Measurements from ENCODE around the gene TMEM115.

TMEM115 gene

DNA sequence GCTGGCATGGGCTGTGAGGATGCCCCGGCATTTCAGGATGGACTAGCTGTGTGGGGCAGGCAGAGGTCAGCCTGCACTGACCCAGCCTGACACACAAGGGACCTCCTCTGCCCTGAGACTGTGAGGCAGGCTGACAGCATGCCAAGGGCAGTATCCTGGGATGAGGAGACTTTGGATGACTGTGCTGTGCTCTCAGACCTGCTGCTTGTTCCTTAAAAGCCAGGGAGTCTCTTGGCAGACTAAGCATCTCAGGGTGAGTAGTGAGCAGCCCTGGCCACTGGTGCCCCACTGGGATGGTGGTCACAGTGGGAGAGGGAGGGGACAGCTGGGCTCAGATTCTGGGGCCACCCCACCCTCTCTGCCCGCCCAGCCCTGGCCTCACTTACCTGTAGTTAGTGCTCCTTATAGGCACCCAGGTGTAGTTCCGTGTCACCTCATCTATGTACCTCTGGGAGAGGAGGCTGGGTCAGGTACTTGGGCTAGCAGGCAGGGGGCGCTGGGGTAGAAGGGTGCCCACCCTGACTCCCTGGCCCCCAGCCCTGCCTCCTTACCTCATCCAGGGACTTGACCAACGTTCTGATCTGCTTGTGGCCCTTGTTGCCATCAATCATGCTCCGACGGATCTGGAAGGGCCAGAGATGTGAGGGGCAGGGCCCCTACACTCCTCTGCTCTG is 16.1 kb upstream of the TMEM115 start:
- no peak for DNase-seq

DNA sequence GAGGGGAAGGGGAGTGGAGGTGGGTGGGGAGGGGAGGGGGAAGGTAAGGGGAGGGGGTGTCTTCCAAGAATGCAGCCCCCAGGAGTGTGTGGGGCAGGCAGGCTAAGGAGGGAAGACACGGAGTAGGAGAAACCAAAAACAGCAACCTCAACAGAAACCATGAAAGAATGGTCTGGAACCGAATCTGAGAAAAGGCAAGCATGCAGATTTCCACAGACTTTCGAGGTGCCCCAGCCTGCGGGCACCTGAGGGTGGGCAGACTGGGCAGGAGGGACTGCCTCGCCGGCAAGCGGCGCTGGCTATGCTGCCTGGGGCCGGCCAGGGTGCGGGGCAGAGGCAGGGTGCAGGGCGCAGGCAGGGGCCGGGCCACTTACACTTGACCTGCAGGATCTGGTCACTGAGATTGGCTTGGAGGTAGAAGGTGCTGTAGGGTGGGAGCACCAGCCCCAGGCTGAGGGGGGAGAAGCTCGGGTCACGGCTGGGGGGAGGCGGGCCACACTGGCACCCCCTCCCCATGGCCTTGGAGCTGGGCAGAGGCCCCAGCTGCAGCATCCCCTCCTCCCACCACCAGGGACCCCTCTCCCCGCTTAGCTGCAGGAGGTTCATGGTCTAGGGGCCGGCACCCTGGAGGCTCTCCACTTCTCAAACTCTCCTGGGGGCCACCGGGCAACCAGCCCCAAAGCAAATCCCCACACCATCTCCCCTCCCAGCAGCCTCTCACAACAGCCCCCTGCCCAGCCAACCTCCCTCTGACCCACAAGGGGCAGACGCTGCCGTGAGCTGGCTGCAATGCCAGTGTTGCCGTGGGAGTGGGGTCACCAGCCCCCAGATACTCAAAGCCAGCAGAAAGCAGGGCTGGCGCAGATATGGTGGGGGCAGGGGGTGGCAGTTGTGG is 15.3 kb upstream of the TMEM115 start:
- DNase-seq, result no peak

GRCh38 chr3:50373146-50374051 is 14.1 kb upstream of the TMEM115 start:
- no peak for DNase-seq

GRCh38 chr3:50372349-50372748 is 13.0 kb upstream of the TMEM115 start:
- no peak for DNase-seq

DNA sequence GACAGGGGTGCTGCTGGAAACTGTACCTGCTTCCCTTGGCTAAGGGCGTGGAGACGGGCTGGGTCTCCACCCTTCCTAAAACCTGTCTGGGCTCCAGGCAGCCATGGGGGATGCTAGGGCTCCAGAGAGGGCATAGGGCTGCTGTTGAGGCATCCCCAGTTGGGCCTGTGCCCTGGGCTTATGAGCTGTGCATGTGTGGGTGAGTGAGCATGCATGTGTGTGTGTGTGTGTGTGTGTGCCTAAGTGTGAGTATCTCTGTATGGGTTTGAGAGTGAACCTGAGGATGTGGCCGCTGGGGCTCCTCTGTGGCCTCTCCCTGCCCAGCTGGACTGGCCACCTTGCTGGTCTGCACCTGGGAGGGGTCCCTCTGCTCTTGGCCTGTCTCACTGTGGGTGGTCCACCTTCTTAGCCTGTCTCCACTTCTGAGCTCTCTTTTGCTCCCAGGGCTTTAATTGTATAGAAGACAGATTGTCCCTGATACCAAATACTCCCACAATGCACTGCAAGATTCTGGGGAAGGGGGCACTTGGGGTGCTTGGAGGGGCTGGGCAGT is 11.9 kb upstream of the TMEM115 start:
- peak; percentile 18 for DNase-seq

- peak; percentile 55 for DNase-seq
Measured at GRCh38 chr3:50370594-50370993, 11.3 kb upstream of the TMEM115 start.

DNA sequence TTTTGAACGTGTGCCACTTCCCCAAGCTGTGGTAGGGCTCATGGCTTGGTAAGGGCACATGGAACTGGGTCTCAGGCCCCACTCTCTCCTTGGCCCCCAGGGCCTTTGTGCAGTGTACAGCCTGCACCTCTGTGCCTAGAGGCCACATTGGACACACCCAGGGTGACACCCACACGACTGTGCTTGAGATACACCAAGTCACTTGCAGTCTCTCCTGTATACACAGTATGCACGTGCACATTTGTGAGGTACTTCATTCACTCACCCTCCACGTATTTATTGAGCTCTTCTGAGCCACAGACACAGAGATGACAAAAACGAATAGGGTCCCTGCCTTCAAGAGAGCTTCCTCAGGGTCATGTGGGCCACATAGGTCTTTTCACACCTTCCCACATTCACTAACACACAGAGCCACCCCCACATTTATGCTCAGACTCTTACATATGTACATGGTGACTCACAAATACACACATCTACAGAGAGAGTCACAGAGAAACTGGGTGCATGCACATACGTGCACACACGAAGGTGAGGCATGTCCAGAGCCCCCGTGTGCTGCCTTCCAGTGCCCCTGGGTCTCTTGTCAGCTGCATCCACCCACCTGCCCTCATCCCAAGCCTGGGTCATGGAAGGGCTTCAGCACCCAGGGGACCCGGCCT is 9.8 kb upstream of the TMEM115 start:
- no peak for DNase-seq

DNA sequence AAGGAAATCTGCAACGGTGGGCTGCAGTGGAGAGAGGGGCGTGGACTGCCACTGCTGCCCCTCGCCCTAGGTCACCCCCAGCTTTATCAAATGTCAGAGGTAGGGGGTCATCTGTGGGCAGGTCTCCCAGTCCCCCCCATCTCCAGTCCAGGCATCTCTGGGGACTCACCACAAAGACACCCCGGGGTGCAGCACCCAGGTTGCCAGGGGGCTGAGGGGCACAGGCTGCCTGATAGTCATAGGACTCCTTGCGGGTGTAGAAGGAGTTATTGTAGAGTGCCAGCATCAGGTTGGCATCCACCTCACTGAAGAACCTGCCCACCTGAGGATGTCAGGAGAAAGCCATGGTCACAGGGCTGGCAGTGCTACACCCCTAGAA is 6.5 kb upstream of the TMEM115 start:
- no peak for DNase-seq

- peak; percentile 59 for DNase-seq
Measured at GRCh38 chr3:50365080-50365841, 5.9 kb upstream of the TMEM115 start.

GRCh38 chr3:50364573-50365079 is 5.3 kb upstream of the TMEM115 start:
- peak; percentile 28 for DNase-seq

DNA sequence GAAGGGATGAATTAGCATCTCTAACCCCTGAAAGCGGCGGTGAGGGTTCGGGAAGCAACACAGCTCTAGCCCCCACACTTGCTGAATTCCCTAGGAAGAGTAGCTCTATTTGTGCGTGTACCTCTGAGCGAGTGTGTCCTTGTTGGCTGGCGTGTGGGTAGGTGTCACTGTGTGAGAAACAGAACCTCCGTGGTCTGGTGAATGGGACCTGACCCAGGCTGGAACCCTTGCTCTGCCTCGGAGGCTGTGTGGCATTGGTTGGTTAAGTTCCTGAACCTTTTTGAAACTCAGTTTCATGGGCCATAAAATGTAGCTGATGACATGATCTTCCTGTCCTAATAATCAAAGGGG is 414 bp upstream of the TMEM115 start:
- DNase-seq, result no peak

- DNase-seq, result no peak
Measured at GRCh38 chr3:50358355-50358910, 888 bp downstream of the TMEM115 start.

GRCh38 chr3:50357481-50357880 is 1.8 kb downstream of the TMEM115 start:
- no peak for DNase-seq

GRCh38 chr3:50356553-50356952 is 2.8 kb downstream of the TMEM115 start:
- no peak for DNase-seq

GRCh38 chr3:50355829-50356552 is 3.3 kb downstream of the TMEM115 start:
- DNase-seq, result no peak

- no peak for DNase-seq
Measured at GRCh38 chr3:50354850-50355249, 4.5 kb downstream of the TMEM115 start.

- DNase-seq, result no peak
Measured at GRCh38 chr3:50354186-50354764, 5.0 kb downstream of the TMEM115 start.

DNA sequence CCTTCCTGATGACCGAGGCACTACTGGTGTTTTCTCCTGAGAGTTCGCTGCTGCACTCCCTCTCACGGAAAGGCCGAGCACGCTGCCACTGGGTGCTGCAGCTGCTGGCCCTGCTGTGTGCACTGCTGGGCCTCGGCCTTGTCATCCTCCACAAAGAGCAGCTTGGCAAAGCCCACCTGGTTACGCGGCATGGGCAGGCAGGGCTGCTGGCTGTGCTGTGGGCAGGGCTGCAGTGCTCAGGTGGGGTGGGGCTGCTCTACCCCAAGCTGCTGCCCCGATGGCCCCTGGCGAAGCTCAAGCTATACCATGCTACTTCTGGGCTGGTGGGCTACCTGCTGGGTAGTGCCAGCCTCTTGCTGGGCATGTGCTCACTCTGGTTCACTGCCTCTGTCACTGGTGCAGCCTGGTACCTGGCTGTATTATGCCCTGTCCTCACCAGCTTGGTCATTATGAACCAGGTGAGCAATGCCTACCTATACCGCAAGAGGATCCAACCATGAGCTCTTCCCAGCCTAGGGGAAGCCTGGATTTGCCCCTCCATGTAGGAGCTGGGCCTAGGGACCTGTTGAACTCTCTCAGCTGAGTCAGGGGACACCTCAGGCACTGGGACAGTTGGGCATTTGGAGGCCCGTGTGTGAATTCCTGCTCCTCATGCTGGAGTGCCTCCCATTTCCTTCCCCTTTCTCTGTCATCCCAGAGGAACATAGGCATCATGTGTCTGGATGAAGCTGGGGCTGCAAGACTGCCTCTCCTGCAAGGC is 5.9 kb downstream of the TMEM115 start:
- no peak for DNase-seq

DNA sequence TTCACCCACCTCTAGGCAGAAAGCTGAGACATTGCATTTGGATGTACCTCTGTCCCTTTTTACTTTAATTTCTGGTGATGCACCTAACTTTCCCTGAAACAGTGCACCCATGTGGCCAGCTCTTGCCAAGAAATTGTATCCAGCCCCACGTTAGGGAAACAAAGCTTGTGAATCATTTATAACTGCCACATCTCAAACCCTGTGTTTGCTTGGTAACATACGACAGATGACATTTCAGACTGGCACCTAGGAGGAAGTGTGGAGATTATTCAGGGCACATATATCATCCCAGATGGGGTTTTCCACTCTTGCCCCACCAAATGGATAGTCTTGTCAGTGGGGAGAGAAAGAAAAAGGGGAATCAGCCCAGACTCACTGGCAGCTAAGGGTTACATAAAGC is 6.5 kb downstream of the TMEM115 start:
- peak; percentile 30 for DNase-seq
